Measurements from ENCODE around the gene DNER. TPM values are rescaled to one million over a fixed set of nuclear protein-coding genes. Genes with fewer than 3 reads are reported as not detected.

The DNER gene
- total and polyA plus RNA-seq, 2 of the 4 experiments (the other 2 are of a cell fraction) = under 0.01 to 0.14 TPM

DNA sequence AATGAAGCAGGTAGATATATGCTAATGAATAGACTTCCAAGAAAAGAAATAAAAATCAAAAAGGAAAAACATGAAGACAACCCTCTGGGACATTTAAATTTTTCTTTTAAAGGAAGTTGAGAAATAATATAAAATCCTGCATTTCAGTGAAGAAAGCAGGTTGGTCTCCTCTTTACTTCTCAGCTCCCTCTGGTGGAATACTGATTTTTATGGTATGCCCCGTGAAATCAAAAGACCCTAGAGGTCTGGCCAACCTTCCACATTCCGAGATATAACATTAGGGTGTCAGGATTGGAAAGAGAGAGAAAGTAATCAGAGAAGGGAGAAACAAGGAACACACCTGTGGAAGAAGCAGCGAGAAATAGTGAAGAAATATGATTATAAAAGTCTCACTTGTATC is 72.7 kb downstream of the DNER start:
- Histone ChIP-seq H2AFZ (replicated peaks; ENCODE audit: low read length, poor library complexity) (no peak overlapping the region), H3K18ac (ENCODE audit: low read depth, low read length) (no peak overlapping the region), H3K9me1 (ENCODE audit: insufficient read depth, low read length) (no peaks in the 10 kb centered on the region), H2BK15ac (ENCODE audit: low read depth, low read length) (no peak overlapping the region), H3K4me3 (ENCODE audit: insufficient read depth, low read depth, low read length) (no peak overlapping the region), H2BK120ac (ENCODE audit: low read depth, low read length) (no peak overlapping the region), H3K23ac (ENCODE audit: low read depth, low read length) (no peak overlapping the region), H4K91ac (ENCODE audit: insufficient read depth, low read depth, low read length) (no peak overlapping the region), H4K8ac (ENCODE audit: low read depth in 2 of 2, low read length in 2 of 2) (no peak overlapping the region), H4K20me1 (ENCODE audit: insufficient read depth, low read length) (no peaks in the 10 kb centered on the region), H3K4me1 (ENCODE audit: control insufficient read depth, insufficient read depth, low read length) (no peaks in the 10 kb centered on the region), H3K27ac (ENCODE audit: insufficient read depth, low read length) (no peak overlapping the region), H3K27me3 (ENCODE audit: control insufficient read depth, insufficient read depth, low read length) (no peaks in the 10 kb centered on the region), H3K9ac (ENCODE audit: low read depth, low read length) (no peak overlapping the region), H2AK5ac (ENCODE audit: low read depth, low read length) (no peak overlapping the region), H3K56ac (ENCODE audit: extremely low read depth, insufficient read depth, low read length) (no peak overlapping the region), H3K36me3 (ENCODE audit: control insufficient read depth, insufficient read depth, low read length) (no peaks in the 10 kb centered on the region), H4K5ac (ENCODE audit: low read depth, low read length) (no peak overlapping the region), H3K4ac (ENCODE audit: low read depth, low read length) (no peak overlapping the region), H3K14ac (replicated peaks; ENCODE audit: low read depth, low read length) (no peak overlapping the region), H3K9me3 (ENCODE audit: control insufficient read depth, insufficient read depth, low read length) (peaks cover 2% of the 10 kb centered on the region), H3K4me2 (ENCODE audit: low read depth, low read length) (no peak overlapping the region), H2BK5ac (ENCODE audit: low read depth, low read length, poor library complexity, severe bottlenecking) (no peak overlapping the region), H2BK20ac (ENCODE audit: low read depth, low read length) (no peak overlapping the region), H3K79me1 (ENCODE audit: low read depth in 1 of 2, low read length in 2 of 2) (no peaks in the 10 kb centered on the region), H2AK9ac (replicated peaks; ENCODE audit: low read depth, low read length, poor library complexity) (no peak overlapping the region)
- DNase-seq (no peak), ATAC-seq (ENCODE audit: low read depth) (no peak)
- ChIA-PET POLR2A (ENCODE audit: unreplicated experiment) (no interaction called here), CTCF (no interaction called here)
- BruUV-seq (replicated peaks) = no TSS peak
- dilution Hi-C loops (cut with HindIII; ENCODE audit: low sequenced_read_pairs, unreplicated experiment) (no loop called here), intact Hi-C loops (cut with micrococcal nuclease) (no loop called here), in situ Hi-C loops (cut with MboI; ENCODE audit: low sequenced_read_pairs) (no loop called here)
- no peak for TF ChIP-seq RFX5 (IDR thresholded peaks at IDR 0.05; ENCODE audit: low read depth, low read length)
- TF ChIP-seq NFE2L2 (IDR thresholded peaks at IDR 0.05; ENCODE audit: low read depth, low read length) = no peak
- TF ChIP-seq FOS (IDR thresholded peaks at IDR 0.05; ENCODE audit: low read depth, low read length) = no peak
- TF ChIP-seq USF2 (IDR thresholded peaks at IDR 0.05; ENCODE audit: low read depth, low read length) = no peak
- TF ChIP-seq MAFK (IDR thresholded peaks at IDR 0.05; ENCODE audit: low read depth, low read length) = no peak
- TF ChIP-seq SMC3 (IDR thresholded peaks at IDR 0.05; ENCODE audit: low read depth, low read length) = no peak
- no peak for TF ChIP-seq CEBPB (IDR thresholded peaks at IDR 0.05; ENCODE audit: low read depth, low read length)
- TF ChIP-seq BHLHE40 (IDR thresholded peaks at IDR 0.05; ENCODE audit: low read depth, low read length) = no peak
- TF ChIP-seq POLR2A (IDR thresholded peaks at IDR 0.05; ENCODE audit: low read depth, low read length) = no peak
- no peak for TF ChIP-seq MXI1 (IDR thresholded peaks at IDR 0.05; ENCODE audit: borderline replicate concordance, low read depth, low read length)
- TF ChIP-seq, protein P1, sequence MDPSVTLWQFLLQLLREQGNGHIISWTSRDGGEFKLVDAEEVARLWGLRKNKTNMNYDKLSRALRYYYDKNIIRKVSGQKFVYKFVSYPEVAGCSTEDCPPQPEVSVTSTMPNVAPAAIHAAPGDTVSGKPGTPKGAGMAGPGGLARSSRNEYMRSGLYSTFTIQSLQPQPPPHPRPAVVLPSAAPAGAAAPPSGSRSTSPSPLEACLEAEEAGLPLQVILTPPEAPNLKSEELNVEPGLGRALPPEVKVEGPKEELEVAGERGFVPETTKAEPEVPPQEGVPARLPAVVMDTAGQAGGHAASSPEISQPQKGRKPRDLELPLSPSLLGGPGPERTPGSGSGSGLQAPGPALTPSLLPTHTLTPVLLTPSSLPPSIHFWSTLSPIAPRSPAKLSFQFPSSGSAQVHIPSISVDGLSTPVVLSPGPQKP (IDR thresholded peaks at IDR 0.05; ENCODE audit: borderline replicate concordance, low read depth, low read length) = no peak
- no peak for TF ChIP-seq CTCF (conservative IDR thresholded peaks at IDR 0.05; ENCODE audit: low read depth, low read length)
- no CpG with 5 or more reads among the region's 3 CpGs for WGBS, 2 experiments (ENCODE audit: extremely low coverage in 2 of 2, insufficient read length in 1 of 2)

Data from IMR-90 (cell line).